VCaP (cell line): Measurements from ENCODE around the gene OAS3.

Experiments
- H3K27ac ChIP-seq: fragments of 450-650 bp; 2 replicates; pipeline ENCODE4 v1.5.1; 2017
- TF ChIP-seq, protein P1 (sequence below): fragments of 450-650 bp; conservative IDR thresholded peaks from 2 replicates; pipeline ENCODE4 v1.5.1; 2017; ENCODE audit warnings: mild to moderate bottlenecking, moderate library complexity

The OAS3 gene

GRCh38 chr12:112937741-112938719, at the start of gene OAS3:
TSS of gene OAS3 (plus strand) at chr12:112938474. CDS start at chr12:112938531, 57 bp downstream.
- peak within 1 kb of the TSS; percentile 87 for H3K27ac ChIP-seq
- TF ChIP-seq, protein P1, sequence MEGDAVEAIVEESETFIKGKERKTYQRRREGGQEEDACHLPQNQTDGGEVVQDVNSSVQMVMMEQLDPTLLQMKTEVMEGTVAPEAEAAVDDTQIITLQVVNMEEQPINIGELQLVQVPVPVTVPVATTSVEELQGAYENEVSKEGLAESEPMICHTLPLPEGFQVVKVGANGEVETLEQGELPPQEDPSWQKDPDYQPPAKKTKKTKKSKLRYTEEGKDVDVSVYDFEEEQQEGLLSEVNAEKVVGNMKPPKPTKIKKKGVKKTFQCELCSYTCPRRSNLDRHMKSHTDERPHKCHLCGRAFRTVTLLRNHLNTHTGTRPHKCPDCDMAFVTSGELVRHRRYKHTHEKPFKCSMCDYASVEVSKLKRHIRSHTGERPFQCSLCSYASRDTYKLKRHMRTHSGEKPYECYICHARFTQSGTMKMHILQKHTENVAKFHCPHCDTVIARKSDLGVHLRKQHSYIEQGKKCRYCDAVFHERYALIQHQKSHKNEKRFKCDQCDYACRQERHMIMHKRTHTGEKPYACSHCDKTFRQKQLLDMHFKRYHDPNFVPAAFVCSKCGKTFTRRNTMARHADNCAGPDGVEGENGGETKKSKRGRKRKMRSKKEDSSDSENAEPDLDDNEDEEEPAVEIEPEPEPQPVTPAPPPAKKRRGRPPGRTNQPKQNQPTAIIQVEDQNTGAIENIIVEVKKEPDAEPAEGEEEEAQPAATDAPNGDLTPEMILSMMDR: 0 out of 2 replicates have a peak, but pooled peaks have one; percentile 6

- H3K27ac ChIP-seq: no peak overlapping the region
- TF ChIP-seq, protein P1: no peak
These were observed 46.9 kb upstream of the OAS3 start for GRCh38 chr12:112891093-112892024.

DNA sequence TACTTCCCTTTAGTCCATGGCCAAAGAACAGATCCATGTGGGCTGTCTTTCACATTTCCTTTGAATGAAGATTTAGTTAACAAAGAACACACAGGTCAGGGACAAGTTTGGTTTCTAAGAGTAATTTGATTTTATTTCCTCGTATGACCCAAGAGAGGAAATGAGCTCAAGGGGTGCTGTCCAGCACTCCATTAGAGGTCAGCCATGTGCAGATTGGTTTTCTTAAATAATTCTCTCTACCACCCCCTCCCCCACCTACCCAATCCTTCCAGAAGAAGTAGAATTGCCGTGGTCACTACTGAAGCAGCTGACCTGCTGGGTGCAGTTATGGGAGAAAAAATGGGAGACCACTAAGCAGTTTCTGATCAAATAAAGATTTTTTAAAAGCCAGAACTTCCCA, 45.4 kb upstream of the OAS3 start:
- TF ChIP-seq, protein P1: no peak

GRCh38 chr12:112894128-112894527, 44.1 kb upstream of the OAS3 start:
- TF ChIP-seq, protein P1: no peak

More for the DNA sequence above, 45.4 kb upstream of the OAS3 start:
- no peak overlapping the region for H3K27ac ChIP-seq

DNA sequence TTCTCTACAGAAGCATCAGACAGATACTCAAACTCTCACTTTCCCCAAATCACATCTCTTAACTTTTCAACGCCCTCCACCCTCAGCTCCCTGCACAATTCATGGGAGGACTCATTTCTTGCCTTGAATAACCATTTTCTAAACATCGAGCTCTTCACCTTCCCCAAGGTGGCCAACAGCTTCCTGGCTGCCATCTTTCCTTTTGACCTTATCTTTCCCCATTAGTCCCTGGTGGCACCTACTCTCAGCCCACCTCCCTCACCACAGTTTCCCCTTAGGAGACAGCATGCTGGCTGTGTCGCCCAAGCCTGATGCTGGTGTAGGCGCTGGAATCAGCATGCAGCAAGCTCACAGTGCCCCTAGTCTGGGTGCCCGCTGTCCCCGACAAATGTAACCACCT, 39.9 kb upstream of the OAS3 start:
- H3K27ac ChIP-seq: no peak overlapping the region
- TF ChIP-seq, protein P1: no peak

More at GRCh38 chr12:112894128-112894527, 44.1 kb upstream of the OAS3 start:
- H3K27ac ChIP-seq: no peak overlapping the region

DNA sequence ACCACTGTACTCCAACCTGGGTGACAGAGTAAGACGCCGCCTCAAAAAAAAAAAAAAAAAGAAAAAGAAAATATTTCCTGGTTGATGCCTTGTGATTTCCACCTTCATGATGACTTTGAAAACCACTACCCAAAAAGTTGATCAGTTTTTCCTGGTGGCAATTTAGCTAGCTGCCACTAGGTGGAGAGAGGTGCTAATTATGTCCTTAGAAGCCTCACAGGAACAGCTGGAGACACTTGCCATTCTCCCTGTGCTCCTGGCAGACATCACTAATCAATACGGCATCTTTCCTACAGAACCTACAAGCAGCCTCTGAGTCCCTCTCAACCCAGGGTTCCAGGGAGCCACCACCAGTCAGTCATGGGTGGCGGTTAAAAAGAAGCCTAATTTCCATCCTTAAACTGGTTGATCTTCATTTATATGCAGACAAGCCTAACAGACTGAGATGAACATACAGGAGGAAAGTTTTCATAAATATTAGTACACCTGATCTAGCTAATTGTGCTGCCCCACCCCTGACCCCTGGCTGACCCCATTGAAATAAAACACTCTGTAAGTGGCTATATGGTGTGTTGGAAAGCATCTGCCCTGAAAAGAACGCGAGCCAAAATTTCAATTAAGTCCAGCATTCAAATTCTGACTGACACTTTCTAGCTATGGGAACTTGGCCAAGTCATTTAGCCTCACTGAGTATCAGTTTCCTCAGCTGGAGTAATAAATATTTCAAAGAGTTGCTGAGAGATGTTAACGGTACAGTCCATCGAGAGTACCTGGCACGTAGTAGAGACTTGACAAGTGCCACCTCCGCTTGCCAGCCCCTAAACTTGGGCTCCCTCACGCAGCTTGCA, 37.8 kb upstream of the OAS3 start:
- H3K27ac ChIP-seq: peak overlapping the region; percentile 34; the same call in 1 of the 2 replicates
- TF ChIP-seq, protein P1: peak; percentile 89
